HCT116 (cell line): ENCODE data around the gene BCDIN3D. TPM values are rescaled to one million over a fixed set of nuclear protein-coding genes. Genes with fewer than 3 reads are reported as not detected.

Experiments
- ATAC-seq: fragments of 200-7000 bp; cut with Tn5 transposase; 2 replicates; pipeline ENCODE4 v1.9.1; 2020; ENCODE audit warnings: mild to moderate bottlenecking, moderate library complexity
- BruUV-seq: library from RNA; stranded (reverse); fragments of 400-500 nt; replicated peaks from 2 replicates; lab custom pipeline; 2021; lab: Mats Ljungman, UMichigan
- CTCF ChIA-PET: fragments of 300-600 bp; sonication (Branson Sonifier 250); formaldehyde crosslinking; loops from one replicate; lab custom pipeline; 2021; ENCODE audit warnings: antibody characterized with exemption; lab: Charles Lee
- POLR2A ChIA-PET: fragments of 300-600, 350-600 bp; sonication (Branson Sonifier 250); formaldehyde crosslinking; loops from one replicate; lab custom pipeline; 2021; ENCODE audit warnings: antibody characterized with exemption; lab: Charles Lee
- RAD21 ChIA-PET, 2 experiments: fragments of 300-600 bp; sonication (Branson Sonifier 250); formaldehyde crosslinking; loops; one replicate each; lab custom pipeline; 2023; ENCODE audit warnings: low total read pairs in 2 of 2; ENCODE audit not compliant: uncharacterized antibody in 2 of 2, unreplicated experiment in 2 of 2, low non-redundant PET in 1 of 2; lab: Charles Lee
- DNase-seq: peaks from one replicate; pipeline ENCODE4 v3.0.0-alpha.2; 2010; ENCODE audit warnings: low read depth, low spot score
- H2AFZ ChIP-seq: fragments of 200-600 bp; shearing (Covaris generic), sonication (generic); 2 replicates; pipeline ENCODE4 v1.6.1; 2017; ENCODE audit warnings: low read depth, mixed run types, mixed read lengths, antibody characterized with exemption, low read length; ENCODE audit not compliant: poor library complexity, severe bottlenecking
- H3K27ac ChIP-seq: 2 replicates; pipeline ENCODE4 v1.5.1; 2012; ENCODE audit warnings: low read depth, low read length
- H3K27me3 ChIP-seq: fragments of 200-600 bp; sonication (generic); 2 replicates; pipeline ENCODE4 v1.6.1; 2016; ENCODE audit warnings: mixed run types, low read length, mixed read lengths; ENCODE audit not compliant: insufficient read depth
- H3K36me3 ChIP-seq, 2 experiments: fragments of 200-500 bp in 1 of 2; fragments of 200-600 bp in 1 of 2; sonication (Bioruptor generic) in 1 of 2; sonication (generic) in 1 of 2; 2 replicates each; pipeline versions ENCODE4 v1.5.1 to v1.6.1; 2014 to 2016; ENCODE audit warnings: low read length in 2 of 2, inconsistent platforms in 1 of 2, mixed read lengths in 1 of 2, mixed run types in 1 of 2; ENCODE audit not compliant: insufficient read depth in 2 of 2, control insufficient read depth in 1 of 2
- H3K4me1 ChIP-seq, 2 experiments: fragments of 200-600 bp in 1 of 2; sonication (generic) in 1 of 2; 2 replicates each; pipeline versions ENCODE4 v1.5.1 to v1.6.1; 2012 to 2017; ENCODE audit warnings: low read length in 2 of 2, inconsistent platforms in 1 of 2, mild to moderate bottlenecking in 1 of 2, mixed read lengths in 1 of 2, mixed run types in 1 of 2, moderate library complexity in 1 of 2; ENCODE audit not compliant: insufficient read depth in 2 of 2, control insufficient read depth in 1 of 2
- H3K4me2 ChIP-seq: fragments of 200-600 bp; sonication (generic); 2 replicates; pipeline ENCODE4 v1.6.1; 2017; ENCODE audit warnings: mixed run types, low read length, mixed read lengths
- H3K4me3 ChIP-seq, 2 experiments: fragments of 200-600 bp in 1 of 2; sonication (generic) in 1 of 2; replicated peaks in 1 of 2; 2 replicates each; pipeline ENCODE4 v1.5.1; 2011 to 2016; ENCODE audit warnings: low read length in 2 of 2, control low read depth in 1 of 2, low read depth in 1 of 2, mild to moderate bottlenecking in 1 of 2, mixed read lengths in 1 of 2, mixed run types in 1 of 2
- H3K79me2 ChIP-seq: fragments of 200-600 bp; sonication (generic); 2 replicates; pipeline ENCODE4 v1.6.1; 2017; ENCODE audit warnings: mild to moderate bottlenecking, mixed run types, low read length, moderate library complexity, mixed read lengths; ENCODE audit not compliant: insufficient read depth
- H3K9ac ChIP-seq: fragments of 200-600 bp; sonication (generic); 2 replicates; pipeline ENCODE4 v1.6.1; 2016; ENCODE audit warnings: low read length, mixed read lengths
- H3K9me2 ChIP-seq: fragments of 200-600 bp; sonication (generic), shearing (Covaris generic); 2 replicates; pipeline ENCODE4 v1.6.1; 2017; ENCODE audit warnings: mixed run types, mild to moderate bottlenecking, moderate library complexity; ENCODE audit not compliant: insufficient read depth
- H3K9me3 ChIP-seq, 2 experiments: fragments of 200-500 bp in 1 of 2; fragments of 200-600 bp in 1 of 2; sonication (Bioruptor generic) in 1 of 2; sonication (generic) in 1 of 2; 2 replicates each; pipeline ENCODE4 v1.6.1; 2014 to 2017; ENCODE audit warnings: low read length in 2 of 2, mixed read lengths in 2 of 2, inconsistent platforms in 1 of 2, low read depth in 1 of 2, mild to moderate bottlenecking in 1 of 2, mixed run types in 1 of 2, moderate library complexity in 1 of 2; ENCODE audit not compliant: control insufficient read depth in 1 of 2, insufficient read depth in 1 of 2
- H4K20me1 ChIP-seq: fragments of 200-600 bp; sonication (generic), shearing (Covaris generic); 2 replicates; pipeline ENCODE4 v1.6.1; 2017; ENCODE audit warnings: mixed run types, mild to moderate bottlenecking, moderate library complexity; ENCODE audit not compliant: insufficient read depth
- ATF3 ChIP-seq: IDR thresholded peaks from 2 replicates; pipeline ENCODE4 v1.6.1; 2012
- CBX3 ChIP-seq: IDR thresholded peaks from 2 replicates; pipeline ENCODE4 v1.6.1; 2012; ENCODE audit warnings: low read depth
- CEBPB ChIP-seq: IDR thresholded peaks from 2 replicates; pipeline ENCODE4 v1.6.1; 2012; ENCODE audit warnings: low read depth
- CTCF ChIP-seq, 3 experiments: fragments of 200-600 bp in 1 of 3; sonication (generic) in 1 of 3; IDR thresholded peaks in 2 of 3; conservative IDR thresholded peaks in 1 of 3; 2 replicates each; pipeline ENCODE4 v1.5.1; 2012 to 2017; ENCODE audit warnings: low read depth in 2 of 3, low read length in 2 of 3, antibody characterized with exemption in 1 of 3, borderline replicate concordance in 1 of 3, control low read depth in 1 of 3, mild to moderate bottlenecking in 1 of 3, mixed read lengths in 1 of 3, mixed run types in 1 of 3, moderate library complexity in 1 of 3; ENCODE audit not compliant: insufficient read depth in 1 of 3
- POLR2A ChIP-seq: IDR thresholded peaks from 2 replicates; pipeline ENCODE4 v1.7.0; 2011; ENCODE audit warnings: borderline replicate concordance; ENCODE audit not compliant: insufficient read depth, insufficient read length; ENCODE audit errors: extremely low read depth
- POLR2AphosphoS5 ChIP-seq: IDR thresholded peaks from 2 replicates; pipeline ENCODE4 v1.6.1; 2011; ENCODE audit warnings: mild to moderate bottlenecking, low read depth, low read length, moderate library complexity
- RAD21 ChIP-seq: IDR thresholded peaks from 2 replicates; pipeline ENCODE4 v1.6.1; 2012; ENCODE audit warnings: low read depth, mild to moderate bottlenecking
- SIN3A ChIP-seq: IDR thresholded peaks from 2 replicates; pipeline ENCODE4 v1.6.1; 2012; ENCODE audit warnings: low read depth
- SP1 ChIP-seq: IDR thresholded peaks from 2 replicates; pipeline ENCODE4 v1.6.1; 2012; ENCODE audit warnings: low read depth
- SRF ChIP-seq: IDR thresholded peaks from 2 replicates; pipeline ENCODE4 v1.6.1; 2012; ENCODE audit warnings: low read depth
- ZNF274 ChIP-seq: fragments of 200-500 bp; sonication (Bioruptor generic); IDR thresholded peaks from 2 replicates; pipeline ENCODE4 v1.6.1; 2014; ENCODE audit warnings: mild to moderate bottlenecking, low read depth, low read length, inconsistent platforms
- intact Hi-C: fragments of 100-400 bp; cut with micrococcal nuclease; formaldehyde crosslinking; loops from 2 replicates; pipeline ENCODE4 v1.10.0; 2022
- total RNA-seq: library from RNA; stranded (reverse); gene quantifications from one replicate; pipeline ENCODE4 v1.2.1, GENCODE V29; 2021; ENCODE audit not compliant: unreplicated experiment
- TF ChIP-seq, protein P1 (sequence below): IDR thresholded peaks from 2 replicates; pipeline ENCODE4 v1.6.1; 2012; ENCODE audit warnings: low read depth

BCDIN3D gene
- total RNA-seq, 1 experiment from 2014 or later = 5.7 TPM

GRCh38 chr12:49892084-49892731 lies 49.3 kb upstream of the BCDIN3D start:
- Histone ChIP-seq H3K4me2 (no peak overlapping the region), H3K4me1 (peaks cover 0 to 10% of the 10 kb centered on the region in 2 experiments; a peak in 2 of 4 replicates), H3K4me3 (no peak overlapping the region), H3K36me3 (no peaks in the 10 kb centered on the region), H3K9me3 (no peaks in the 10 kb centered on the region), H3K27ac (no peak overlapping the region), H3K9me2 (no peaks in the 10 kb centered on the region), H2AFZ (no peak overlapping the region), H4K20me1 (no peaks in the 10 kb centered on the region), H3K9ac (no peak overlapping the region), H3K79me2 (no peaks in the 10 kb centered on the region), H3K27me3 (peaks cover 5% of the 10 kb centered on the region; the same call in 1 of the 2 replicates)
- ATAC-seq (no peak), DNase-seq (no peak)
- RAD21 ChIA-PET = no interaction called here
- intact Hi-C loops = no loop called here
- TF ChIP-seq SP1 = no peak
- TF ChIP-seq RAD21 = no peak
- TF ChIP-seq CBX3 = no peak
- CTCF ChIA-PET = no interaction called here
- POLR2A ChIA-PET = no interaction called here
- no TSS peak for BruUV-seq

GRCh38 chr12:49891476-49891875 lies 48.6 kb upstream of the BCDIN3D start:
- Histone ChIP-seq H3K79me2 (no peaks in the 10 kb centered on the region), H3K4me2 (no peak overlapping the region), H3K27me3 (peaks cover 3% of the 10 kb centered on the region; the same call in 1 of the 2 replicates), H3K9ac (no peak overlapping the region), H3K4me3 (no peak overlapping the region), H4K20me1 (no peaks in the 10 kb centered on the region), H3K4me1 (peaks cover 0 to 10% of the 10 kb centered on the region in 2 experiments; a peak in 2 of 4 replicates), H3K27ac (no peak overlapping the region), H2AFZ (no peak overlapping the region), H3K9me3 (no peaks in the 10 kb centered on the region), H3K9me2 (no peaks in the 10 kb centered on the region), H3K36me3 (no peaks in the 10 kb centered on the region)
- CTCF ChIA-PET = no interaction called here
- POLR2A ChIA-PET = no interaction called here
- RAD21 ChIA-PET = no interaction called here
- no peak for ATAC-seq
- BruUV-seq = no TSS peak
- intact Hi-C loops = no loop called here
- no peak for DNase-seq
- TF ChIP-seq, protein P1, sequence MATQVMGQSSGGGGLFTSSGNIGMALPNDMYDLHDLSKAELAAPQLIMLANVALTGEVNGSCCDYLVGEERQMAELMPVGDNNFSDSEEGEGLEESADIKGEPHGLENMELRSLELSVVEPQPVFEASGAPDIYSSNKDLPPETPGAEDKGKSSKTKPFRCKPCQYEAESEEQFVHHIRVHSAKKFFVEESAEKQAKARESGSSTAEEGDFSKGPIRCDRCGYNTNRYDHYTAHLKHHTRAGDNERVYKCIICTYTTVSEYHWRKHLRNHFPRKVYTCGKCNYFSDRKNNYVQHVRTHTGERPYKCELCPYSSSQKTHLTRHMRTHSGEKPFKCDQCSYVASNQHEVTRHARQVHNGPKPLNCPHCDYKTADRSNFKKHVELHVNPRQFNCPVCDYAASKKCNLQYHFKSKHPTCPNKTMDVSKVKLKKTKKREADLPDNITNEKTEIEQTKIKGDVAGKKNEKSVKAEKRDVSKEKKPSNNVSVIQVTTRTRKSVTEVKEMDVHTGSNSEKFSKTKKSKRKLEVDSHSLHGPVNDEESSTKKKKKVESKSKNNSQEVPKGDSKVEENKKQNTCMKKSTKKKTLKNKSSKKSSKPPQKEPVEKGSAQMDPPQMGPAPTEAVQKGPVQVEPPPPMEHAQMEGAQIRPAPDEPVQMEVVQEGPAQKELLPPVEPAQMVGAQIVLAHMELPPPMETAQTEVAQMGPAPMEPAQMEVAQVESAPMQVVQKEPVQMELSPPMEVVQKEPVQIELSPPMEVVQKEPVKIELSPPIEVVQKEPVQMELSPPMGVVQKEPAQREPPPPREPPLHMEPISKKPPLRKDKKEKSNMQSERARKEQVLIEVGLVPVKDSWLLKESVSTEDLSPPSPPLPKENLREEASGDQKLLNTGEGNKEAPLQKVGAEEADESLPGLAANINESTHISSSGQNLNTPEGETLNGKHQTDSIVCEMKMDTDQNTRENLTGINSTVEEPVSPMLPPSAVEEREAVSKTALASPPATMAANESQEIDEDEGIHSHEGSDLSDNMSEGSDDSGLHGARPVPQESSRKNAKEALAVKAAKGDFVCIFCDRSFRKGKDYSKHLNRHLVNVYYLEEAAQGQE = no peak
- no peak for TF ChIP-seq SRF
- TF ChIP-seq POLR2AphosphoS5 = no peak
- no peak for TF ChIP-seq SP1
- no peak for TF ChIP-seq POLR2A
- TF ChIP-seq ATF3 = no peak
- TF ChIP-seq SIN3A = no peak
- TF ChIP-seq CEBPB = no peak
- no peak for TF ChIP-seq CTCF (IDR thresholded peaks at IDR 0.05 in 2 of 3, conservative IDR thresholded peaks at IDR 0.05 in 1 of 3; ENCODE audit: borderline replicate concordance in 1 of 3, insufficient read depth in 1 of 3, low read depth in 2 of 3, low read length in 2 of 3)
- no peak for TF ChIP-seq ZNF274
